PC-9 (cell line): ENCODE data around the gene PLEKHG7.

Experiments used
- CTCF ChIP-seq: fragments of 200-600 bp; sonication (generic); conservative IDR thresholded peaks from 2 replicates; pipeline ENCODE4 v1.6.1; 2017; ENCODE audit warnings: mixed run types, antibody characterized with exemption, mild to moderate bottlenecking, moderate library complexity
- EZH2 ChIP-seq: fragments of 200-600 bp; sonication (generic); IDR thresholded peaks from 2 replicates; pipeline ENCODE4 v1.8.0; 2017; ENCODE audit warnings: antibody characterized with exemption, low read depth

GRCh38 chr12:92747151-92747550, 44.4 kb downstream of the PLEKHG7 start:
- no peak for TF ChIP-seq CTCF
- TF ChIP-seq EZH2 = no peak
